GM06990 (cell line): ENCODE measurements around the gene ROBO3.
A peak's percentile ranks its signal among the peaks of the same experiment; 100 is the strongest.

Source experiments
- DNase-seq: peaks from one replicate; pipeline ENCODE4 v3.0.0-alpha.2; 2011; ENCODE audit not compliant: insufficient read length; ENCODE audit errors: extremely low read depth
- H3K27me3 ChIP-seq: replicated peaks from 2 replicates; pipeline ENCODE4 v1.6.0; 2011; ENCODE audit warnings: low read length; ENCODE audit not compliant: control insufficient read depth, insufficient read depth
- H3K36me3 ChIP-seq: 2 replicates; pipeline ENCODE4 v1.5.1; 2011; ENCODE audit warnings: low read length; ENCODE audit not compliant: control insufficient read depth, insufficient read depth
- H3K4me3 ChIP-seq: replicated peaks from 2 replicates; pipeline ENCODE4 v1.5.1; 2011; ENCODE audit warnings: low read depth, mild to moderate bottlenecking, control low read depth, low read length
- TF ChIP-seq, protein P1 (sequence below): IDR thresholded peaks from 2 replicates; pipeline ENCODE4 v1.5.1; 2011; ENCODE audit warnings: low read length, control low read depth, mild to moderate bottlenecking, inconsistent platforms; ENCODE audit not compliant: insufficient read depth, poor library complexity, severe bottlenecking

ROBO3 gene

DNA sequence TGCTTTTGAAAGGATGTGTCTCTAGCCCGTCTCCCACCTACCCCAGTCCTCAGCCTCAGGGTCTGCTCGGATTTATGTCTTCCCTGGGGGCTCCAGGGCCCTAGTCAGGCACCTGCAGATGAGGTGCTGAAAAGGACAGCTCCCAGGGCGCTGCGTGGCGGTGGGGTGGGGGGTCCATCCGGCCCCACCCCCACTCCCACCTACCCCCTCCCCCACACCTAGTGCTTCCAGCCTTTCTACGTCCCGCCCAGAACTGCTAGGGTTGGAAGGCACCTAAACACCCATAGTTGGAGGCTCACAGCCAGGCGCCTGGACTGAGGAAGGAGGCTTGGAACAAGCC, 1.4 kb upstream of the ROBO3 start:
- no peaks in the 10 kb centered on the region for H3K36me3 ChIP-seq
- DNase-seq: no peak
- no peak overlapping the region for H3K4me3 ChIP-seq
- TF ChIP-seq, protein P1, sequence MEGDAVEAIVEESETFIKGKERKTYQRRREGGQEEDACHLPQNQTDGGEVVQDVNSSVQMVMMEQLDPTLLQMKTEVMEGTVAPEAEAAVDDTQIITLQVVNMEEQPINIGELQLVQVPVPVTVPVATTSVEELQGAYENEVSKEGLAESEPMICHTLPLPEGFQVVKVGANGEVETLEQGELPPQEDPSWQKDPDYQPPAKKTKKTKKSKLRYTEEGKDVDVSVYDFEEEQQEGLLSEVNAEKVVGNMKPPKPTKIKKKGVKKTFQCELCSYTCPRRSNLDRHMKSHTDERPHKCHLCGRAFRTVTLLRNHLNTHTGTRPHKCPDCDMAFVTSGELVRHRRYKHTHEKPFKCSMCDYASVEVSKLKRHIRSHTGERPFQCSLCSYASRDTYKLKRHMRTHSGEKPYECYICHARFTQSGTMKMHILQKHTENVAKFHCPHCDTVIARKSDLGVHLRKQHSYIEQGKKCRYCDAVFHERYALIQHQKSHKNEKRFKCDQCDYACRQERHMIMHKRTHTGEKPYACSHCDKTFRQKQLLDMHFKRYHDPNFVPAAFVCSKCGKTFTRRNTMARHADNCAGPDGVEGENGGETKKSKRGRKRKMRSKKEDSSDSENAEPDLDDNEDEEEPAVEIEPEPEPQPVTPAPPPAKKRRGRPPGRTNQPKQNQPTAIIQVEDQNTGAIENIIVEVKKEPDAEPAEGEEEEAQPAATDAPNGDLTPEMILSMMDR: no peak
- H3K27me3 ChIP-seq: peaks cover 7% of the 10 kb centered on the region

DNA sequence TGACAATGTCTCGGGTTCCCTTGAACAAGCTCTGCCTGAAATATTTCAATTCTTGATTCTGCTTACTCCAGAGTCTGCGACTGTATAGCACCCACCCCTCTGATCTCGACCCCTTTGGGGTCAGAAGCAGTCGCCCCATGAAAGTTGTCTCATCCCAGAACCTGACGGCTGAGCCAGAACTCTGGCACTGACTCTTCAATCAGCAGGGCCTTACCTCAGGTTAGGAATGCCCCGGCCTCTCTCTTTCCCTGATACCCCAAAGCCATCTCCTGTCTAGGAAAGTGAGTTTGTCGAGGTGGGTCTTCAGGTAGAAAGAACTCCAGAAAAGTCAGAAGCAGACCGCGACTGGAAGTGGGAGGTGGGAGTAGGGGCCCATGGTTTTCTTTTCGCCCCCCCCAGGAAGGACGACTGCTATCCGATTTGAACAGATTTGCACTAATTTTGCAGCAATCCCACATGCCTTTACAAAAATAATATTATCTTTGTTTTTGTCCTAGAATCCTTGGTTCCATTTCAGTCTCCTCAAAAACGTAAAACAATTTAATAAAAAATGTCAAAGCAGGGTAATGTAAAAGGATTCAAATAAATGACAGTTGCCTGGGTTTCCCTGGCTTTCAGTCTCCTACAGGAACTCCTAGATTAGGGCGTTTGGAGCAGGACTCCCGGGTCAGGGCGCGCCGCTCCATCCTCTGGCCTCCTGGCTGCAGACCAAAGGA, 898 bp upstream of the ROBO3 start:
- H3K27me3 ChIP-seq: peaks cover 7% of the 10 kb centered on the region
- no peaks in the 10 kb centered on the region for H3K36me3 ChIP-seq
- DNase-seq: no peak
- no peak overlapping the region for H3K4me3 ChIP-seq
- TF ChIP-seq, protein P1: no peak

DNA sequence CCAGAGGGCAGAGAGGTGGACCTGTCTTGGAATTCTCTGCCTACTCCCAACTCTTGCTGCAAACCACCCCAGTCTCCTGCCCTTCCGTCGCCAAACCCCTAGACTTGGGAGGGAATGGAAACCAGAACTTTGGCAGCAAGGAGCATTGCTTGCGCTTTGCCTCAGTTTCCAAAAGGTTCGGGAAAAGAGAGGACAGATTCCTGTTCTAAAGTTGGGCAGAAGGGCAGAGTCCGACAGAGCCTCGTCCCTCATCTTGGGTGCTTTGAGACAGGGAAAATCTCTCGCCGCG, 396 bp upstream of the ROBO3 start:
- no peaks in the 10 kb centered on the region for H3K36me3 ChIP-seq
- peaks cover 7% of the 10 kb centered on the region for H3K27me3 ChIP-seq
- TF ChIP-seq, protein P1: no peak
- DNase-seq: no peak
- no peak overlapping the region for H3K4me3 ChIP-seq

DNA sequence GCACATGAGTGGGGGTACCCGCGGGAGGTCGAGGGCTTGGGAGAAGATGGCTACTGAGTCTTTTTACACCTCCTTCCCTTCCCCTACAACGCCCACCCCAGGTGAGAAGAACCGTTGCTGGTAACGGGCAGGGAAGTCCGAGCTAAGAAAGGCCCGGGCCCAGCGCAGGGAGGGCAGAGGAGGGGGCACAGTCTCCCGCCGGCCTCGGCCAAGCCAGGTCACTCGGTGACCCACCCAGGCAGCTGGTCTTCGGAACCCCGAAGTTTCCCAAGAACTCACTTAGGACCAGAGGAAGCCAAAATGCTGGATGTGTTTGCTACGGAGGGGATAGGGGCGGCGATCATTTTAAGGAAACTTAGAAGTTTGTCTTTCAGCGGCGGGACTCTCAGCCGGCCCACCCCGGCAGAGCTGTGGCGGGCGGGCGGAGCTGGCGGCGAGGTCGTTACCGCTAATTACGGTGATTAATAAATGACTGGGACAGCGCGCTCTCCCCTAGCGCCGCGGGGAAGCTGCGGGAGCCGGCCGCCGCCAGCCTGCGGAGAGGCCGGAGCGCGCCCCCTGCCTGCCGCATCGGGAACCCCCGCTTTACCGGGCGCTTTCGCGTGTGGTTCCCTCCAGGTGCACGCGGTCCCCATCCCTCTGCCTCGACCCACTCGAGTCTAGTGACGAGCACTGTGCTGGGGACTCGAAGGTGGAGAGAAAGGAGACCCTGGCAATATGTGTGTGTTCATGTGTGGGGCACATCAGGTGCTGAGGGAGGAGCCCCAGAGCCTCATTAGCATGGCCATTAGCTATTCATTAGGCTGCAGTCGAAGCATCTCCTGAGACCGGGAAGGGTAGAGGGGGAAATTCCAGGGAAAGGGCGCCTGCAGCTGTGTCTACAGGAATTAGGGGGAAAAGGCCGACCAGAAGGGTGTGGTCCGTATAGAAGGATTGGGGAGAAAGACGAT, 945 bp downstream of the ROBO3 start:
- TF ChIP-seq, protein P1: peak; percentile 27
- Histone ChIP-seq H3K36me3 (no peaks in the 10 kb centered on the region), H3K27me3 (peaks cover 7% of the 10 kb centered on the region), H3K4me3 (no peak overlapping the region)
- peak; percentile 40 for DNase-seq

DNA sequence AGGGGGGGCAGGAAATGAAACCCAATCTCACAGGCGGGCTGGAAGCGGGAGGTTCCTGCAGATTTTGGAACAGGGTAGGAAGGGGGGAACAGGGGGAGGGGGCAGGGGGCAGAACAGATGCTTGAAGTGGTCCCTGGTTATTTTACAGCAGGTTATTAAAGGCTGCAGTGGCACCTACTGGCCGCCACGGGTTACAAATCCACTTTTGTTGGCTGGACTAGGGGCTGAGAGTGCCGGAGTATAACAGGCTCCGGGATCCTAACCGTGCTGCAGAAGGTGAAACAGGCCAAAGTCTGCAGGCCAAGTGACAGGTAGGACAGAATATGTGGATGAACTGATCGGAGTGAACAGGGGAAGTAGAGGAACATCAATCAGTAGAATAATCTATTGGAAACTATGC, 2.5 kb downstream of the ROBO3 start:
- no peak for DNase-seq
- Histone ChIP-seq H3K4me3 (no peak overlapping the region), H3K27me3 (peaks cover 7% of the 10 kb centered on the region), H3K36me3 (no peaks in the 10 kb centered on the region)
- TF ChIP-seq, protein P1: peak; percentile 57
